H1 (cell line): ENCODE measurements around the gene JAKMIP2. TPM values are rescaled to one million over a fixed set of nuclear protein-coding genes. Genes with fewer than 3 reads are reported as not detected.
A peak's percentile ranks its signal among the peaks of the same experiment; 100 is the strongest.

Experiments
- CTCF ChIA-PET: fragments of 300-600 bp; sonication (Branson Sonifier 250); formaldehyde crosslinking; loops from one replicate; lab custom pipeline; 2021; ENCODE audit not compliant: partially characterized antibody; lab: Charles Lee
- POLR2A ChIA-PET: fragments of 300-600 bp; sonication (Branson Sonifier 250); formaldehyde crosslinking; loops from one replicate; lab custom pipeline; 2021; ENCODE audit warnings: inconsistent platforms; ENCODE audit not compliant: partially characterized antibody; lab: Charles Lee
- DNase-seq, 2 experiments: peaks; one replicate each; pipeline versions ENCODE4 v3.0.0 to v3.0.0-alpha.2; 2010 to 2022; ENCODE audit warnings: low spot score in 2 of 2, low read depth in 1 of 2, mixed read lengths in 1 of 2
- FAIRE-seq: peaks from 2 replicates; lab custom pipeline; 2011; peaks lifted over from hg19 to GRCh38; lab: Jason Lieb, UNC
- H2AFZ ChIP-seq: 2 replicates; pipeline ENCODE4 v1.8.1; 2012; ENCODE audit warnings: low read length, inconsistent platforms
- H2AK5ac ChIP-seq: 2 replicates; pipeline ENCODE4 v1.6.1; 2013; ENCODE audit warnings: low read depth, low read length
- H2BK120ac ChIP-seq: replicated peaks from 2 replicates; pipeline ENCODE3; 2013; ENCODE audit warnings: low read depth, low read length, inconsistent platforms
- H2BK12ac ChIP-seq: 2 replicates; pipeline ENCODE4 v1.6.1; 2013; ENCODE audit warnings: low read depth, low read length
- H2BK15ac ChIP-seq: 2 replicates; pipeline ENCODE4 v1.6.1; 2013; ENCODE audit warnings: low read length
- H2BK20ac ChIP-seq: 2 replicates; pipeline ENCODE4 v1.6.1; 2013; ENCODE audit warnings: low read length
- H2BK5ac ChIP-seq: 2 replicates; pipeline ENCODE4 v1.6.1; 2013; ENCODE audit warnings: low read depth, low read length
- H3K14ac ChIP-seq: 2 replicates; pipeline ENCODE4 v1.6.1; 2013; ENCODE audit warnings: inconsistent platforms; ENCODE audit not compliant: insufficient read length
- H3K18ac ChIP-seq: 2 replicates; pipeline ENCODE4 v1.6.1; 2013; ENCODE audit warnings: low read length; ENCODE audit errors: extremely low read depth
- H3K23ac ChIP-seq: 2 replicates; pipeline ENCODE4 v1.6.1; 2013; ENCODE audit warnings: inconsistent platforms; ENCODE audit not compliant: insufficient read length
- H3K23me2 ChIP-seq: 2 replicates; pipeline ENCODE4 v1.6.1; 2013; ENCODE audit warnings: low read depth, low read length
- H3K27ac ChIP-seq: 2 replicates; pipeline ENCODE4 v1.6.1; 2011; ENCODE audit warnings: low read depth, low read length, inconsistent platforms
- H3K27me3 ChIP-seq, 4 experiments: replicated peaks in 1 of 4; 1 replicate in 1 of 4; 2 replicates in 3 of 4; pipeline versions ENCODE4 v1.6.1 to v1.8.1; 2011 to 2013; ENCODE audit warnings: low read length in 3 of 4, mild to moderate bottlenecking in 3 of 4, inconsistent platforms in 2 of 4, mixed read lengths in 2 of 4, moderate library complexity in 1 of 4; ENCODE audit not compliant: control insufficient read depth in 3 of 4, insufficient read depth in 3 of 4; ENCODE audit errors: extremely low read depth in 1 of 4
- H3K36me3 ChIP-seq, 4 experiments: 2 replicates each; pipeline versions ENCODE4 v1.6.1 to v1.8.1; 2011 to 2013; ENCODE audit warnings: mild to moderate bottlenecking in 4 of 4, low read length in 3 of 4, moderate library complexity in 2 of 4, control low read depth in 1 of 4, inconsistent platforms in 1 of 4; ENCODE audit not compliant: insufficient read depth in 4 of 4, control insufficient read depth in 2 of 4
- H3K4ac ChIP-seq: replicated peaks from 2 replicates; pipeline ENCODE3; 2013; ENCODE audit warnings: low read length, low read depth, mixed read lengths, inconsistent platforms; ENCODE audit not compliant: insufficient read length
- H3K4me1 ChIP-seq, 4 experiments: replicated peaks in 1 of 4; 1 replicate in 1 of 4; 2 replicates in 3 of 4; pipeline versions ENCODE4 v1.6.1 to v1.8.1; 2011 to 2013; ENCODE audit warnings: low read length in 3 of 4, inconsistent platforms in 2 of 4, mixed read lengths in 1 of 4; ENCODE audit not compliant: insufficient read depth in 4 of 4, control insufficient read depth in 3 of 4
- H3K4me2 ChIP-seq, 2 experiments: 2 replicates each; pipeline versions ENCODE4 v1.6.1 to v1.8.1; 2011 to 2013; ENCODE audit warnings: low read depth in 2 of 2, low read length in 2 of 2, control low read depth in 1 of 2, inconsistent platforms in 1 of 2, mild to moderate bottlenecking in 1 of 2; ENCODE audit not compliant: insufficient read depth in 1 of 2
- H3K4me3 ChIP-seq, 4 experiments: fragments of 200-600, 300-600 bp in 1 of 4; sonication (generic), shearing (Covaris generic), sonication (Bioruptor Twin) in 1 of 4; 2 replicates each; pipeline versions ENCODE4 v1.5.1 to v1.8.1; 2011 to 2016; ENCODE audit warnings: low read length in 4 of 4, low read depth in 3 of 4, control low read depth in 2 of 4, inconsistent platforms in 2 of 4, mild to moderate bottlenecking in 2 of 4, mixed read lengths in 1 of 4, moderate library complexity in 1 of 4; ENCODE audit not compliant: insufficient read depth in 2 of 4; ENCODE audit errors: extremely low read depth in 1 of 4
- H3K56ac ChIP-seq: replicated peaks from 2 replicates; pipeline ENCODE3; 2013; ENCODE audit warnings: low read depth, mild to moderate bottlenecking, mixed read lengths, low read length, inconsistent platforms; ENCODE audit not compliant: insufficient read length
- H3K79me1 ChIP-seq: 2 replicates; pipeline ENCODE4 v1.6.1; 2013; ENCODE audit warnings: low read depth, low read length, control low read depth
- H3K79me2 ChIP-seq, 2 experiments: 2 replicates each; pipeline versions ENCODE4 v1.6.1 to v1.8.1; 2012 to 2013; ENCODE audit warnings: low read length in 2 of 2, mild to moderate bottlenecking in 2 of 2, inconsistent platforms in 1 of 2; ENCODE audit not compliant: insufficient read depth in 2 of 2, control insufficient read depth in 1 of 2
- H3K9ac ChIP-seq, 4 experiments: replicated peaks in 1 of 4; 1 replicate in 1 of 4; 2 replicates in 3 of 4; pipeline versions ENCODE4 v1.6.1 to v1.8.1; 2011 to 2013; ENCODE audit warnings: low read depth in 3 of 4, low read length in 3 of 4, control low read depth in 2 of 4, mild to moderate bottlenecking in 2 of 4, moderate library complexity in 2 of 4, inconsistent platforms in 1 of 4; ENCODE audit errors: extremely low read depth in 1 of 4
- H3K9me3 ChIP-seq, 2 experiments: 2 replicates each; pipeline versions ENCODE4 v1.6.1 to v1.8.1; 2012 to 2013; ENCODE audit warnings: mild to moderate bottlenecking in 2 of 2, moderate library complexity in 2 of 2, control low read depth in 1 of 2, inconsistent platforms in 1 of 2, low read depth in 1 of 2, low read length in 1 of 2, mixed read lengths in 1 of 2; ENCODE audit not compliant: insufficient read depth in 2 of 2
- H4K20me1 ChIP-seq, 2 experiments: replicated peaks in 1 of 2; 2 replicates each; pipeline versions ENCODE3 to v1.8.1; 2011 to 2013; ENCODE audit warnings: inconsistent platforms in 2 of 2, low read length in 2 of 2, mild to moderate bottlenecking in 1 of 2; ENCODE audit not compliant: insufficient read depth in 2 of 2, control insufficient read depth in 1 of 2
- H4K5ac ChIP-seq: 2 replicates; pipeline ENCODE4 v1.6.1; 2013; ENCODE audit warnings: low read length, low read depth, mixed read lengths, inconsistent platforms; ENCODE audit not compliant: insufficient read length
- H4K8ac ChIP-seq: 2 replicates; pipeline ENCODE4 v1.8.0; 2013; ENCODE audit warnings: mild to moderate bottlenecking, moderate library complexity, low read length, inconsistent platforms; ENCODE audit not compliant: insufficient read depth; ENCODE audit errors: extremely low read depth
- H4K91ac ChIP-seq: replicated peaks from 2 replicates; pipeline ENCODE3; 2013; ENCODE audit warnings: low read length, mixed read lengths, inconsistent platforms; ENCODE audit not compliant: insufficient read length
- BRCA1 ChIP-seq: IDR thresholded peaks from 2 replicates; pipeline ENCODE4 v1.6.1; 2012; ENCODE audit warnings: low read depth, low read length, improper control_type of control experiment
- CTBP2 ChIP-seq: IDR thresholded peaks from 2 replicates; pipeline ENCODE4 v1.7.0; 2011; ENCODE audit warnings: borderline replicate concordance, mild to moderate bottlenecking, moderate library complexity, mixed read lengths, low read length; ENCODE audit not compliant: insufficient read depth, insufficient read length
- RAD21 ChIP-seq, 2 experiments: IDR thresholded peaks in 1 of 2; conservative IDR thresholded peaks in 1 of 2; 2 replicates each; pipeline ENCODE4 v1.6.1; 2011; ENCODE audit warnings: low read depth in 2 of 2, low read length in 2 of 2, improper control_type of control experiment in 1 of 2, inconsistent platforms in 1 of 2, mild to moderate bottlenecking in 1 of 2, moderate library complexity in 1 of 2
- SIN3A ChIP-seq, 2 experiments: IDR thresholded peaks in 1 of 2; conservative IDR thresholded peaks in 1 of 2; 2 replicates each; pipeline ENCODE4 v1.6.1; 2011 to 2012; ENCODE audit warnings: low read length in 2 of 2, improper control_type of control experiment in 1 of 2, low read depth in 1 of 2, mild to moderate bottlenecking in 1 of 2
- YY1 ChIP-seq: IDR thresholded peaks from 2 replicates; pipeline ENCODE4 v1.6.1; 2011; ENCODE audit warnings: low read depth, mild to moderate bottlenecking, low read length
- WGBS, 2 experiments: shearing (Covaris generic) in 1 of 2; methylation state at CpG; one replicate each; pipeline versions ENCODE4 v1.1.6 to v1.1.7; 2013 to 2015; ENCODE audit warnings: low lambda C conversion rate in 2 of 2, mixed read lengths in 2 of 2, inconsistent platforms in 1 of 2, low coverage in 1 of 2, missing lambda C conversion rate in 1 of 2; ENCODE audit not compliant: insufficient replicate concordance in 2 of 2, insufficient coverage in 1 of 2, insufficient read length in 1 of 2; ENCODE audit errors: extremely low coverage in 1 of 2, missing lambda C conversion rate in 1 of 2; 5-methylcytosine and 5-hydroxymethylcytosine counted together
- polyA plus RNA-seq, 7 experiments: library from polyadenylated mRNA; depleted of rRNA in 3 of 7; stranded (reverse) in 5 of 7; unstranded in 2 of 7; fragments of >200 nt in 5 of 7; fragments of 200-250 nt in 2 of 7; gene quantifications; 1 replicate in 5 of 7; 2 replicates in 1 of 7; 4 replicates in 1 of 7; pipeline versions ENCODE4 v1.2.1 to v1.2.3, GENCODE V29; 2011 to 2013; ENCODE audit warnings: missing spikeins in 2 of 7, mixed read lengths in 2 of 7
- total RNA-seq: library from RNA; stranded (reverse); fragmentation: NEBNext Ultra II Directional; extraction: Animal tissue kit (Norgen Biotek cat#: 25700); gene quantifications from 2 replicates; pipeline ENCODE4 v1.2.1, GENCODE V29; 2021
- TF ChIP-seq, protein P1 (sequence below), 3 experiments: IDR thresholded peaks; 1 replicate in 2 of 3; 2 replicates in 1 of 3; pipeline versions ENCODE4 v1.5.1 to v1.6.1; 2011; ENCODE audit warnings: low read length in 3 of 3, mild to moderate bottlenecking in 3 of 3, inconsistent platforms in 2 of 3, low read depth in 1 of 3, moderate library complexity in 1 of 3; ENCODE audit not compliant: insufficient read depth in 1 of 3; ENCODE audit errors: control extremely low read depth in 1 of 3

Gene JAKMIP2
- total and polyA plus RNA-seq, 2 of the 8 experiments (the other 6 are each of a cell fraction or from before 2014, with no cell fraction given): 2.4 to 13.6 TPM

DNA sequence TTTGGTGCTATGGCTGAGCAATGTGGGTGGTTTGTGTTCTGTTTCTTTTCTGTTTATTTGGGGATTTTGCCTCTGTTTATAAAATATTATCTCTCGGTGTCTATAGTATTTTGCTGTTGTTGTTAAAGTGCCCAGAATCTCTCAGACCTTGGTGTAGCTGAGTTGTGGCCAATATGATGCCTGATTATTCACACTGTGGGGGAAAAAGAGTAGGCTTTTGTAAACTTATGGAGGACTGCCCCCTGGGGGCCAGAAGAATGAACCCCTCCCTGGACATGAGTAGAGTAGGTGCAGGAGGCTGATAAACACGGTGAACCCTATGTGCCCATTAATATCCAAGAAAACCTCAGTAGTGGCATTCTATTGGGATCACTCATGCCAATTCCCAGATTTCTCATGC lies 223.7 kb downstream of the JAKMIP2 start:
- Histone ChIP-seq H3K14ac (no peak overlapping the region), H2AFZ (no peak overlapping the region), H3K79me1 (no peaks in the 10 kb centered on the region), H3K4ac (no peak overlapping the region), H2BK12ac (no peak overlapping the region), H2BK20ac (0 out of 2 replicates have a peak overlapping the region, but pooled peaks have one; percentile 2), H4K20me1 (no peaks in the 10 kb centered on the region), H3K9me3 (no peaks in the 10 kb centered on the region), H4K5ac (peak overlapping the region; percentile 31), H2BK120ac (no peak overlapping the region), H2BK5ac (no peak overlapping the region), H3K56ac (no peak overlapping the region), H3K4me2 (peak overlapping the region; percentile 19 to 87; a peak in 3 of 4 replicates), H3K9ac (no peak overlapping the region), H3K79me2 (peaks cover 12 to 39% of the 10 kb centered on the region in 2 experiments; a peak in 3 of 4 replicates)
- FAIRE-seq: peak; percentile 86
- 46% methylated on average over 2 of the region's 2 CpGs; no CpG with 5 or more reads in 1 of the 2 experiments for WGBS, 2 experiments
- POLR2A ChIA-PET: interaction anchor here (0.6 to 6.6 kb wide), 10 partner anchors 9 to 166 kb away, joined by 3 to 47 read pairs (median 4); no protein-coding TSS in a partner anchor
- no peak for TF ChIP-seq BRCA1
- TF ChIP-seq CTBP2: no peak
- no peak for TF ChIP-seq YY1
- TF ChIP-seq SIN3A (conservative IDR thresholded peaks at IDR 0.05 in 1 of 2, IDR thresholded peaks at IDR 0.05 in 1 of 2; ENCODE audit: low read depth in 1 of 2, low read length in 2 of 2): peak in 1 of 2 experiments; percentile 58; a peak in 1 of 4 replicates
- TF ChIP-seq, protein P1, sequence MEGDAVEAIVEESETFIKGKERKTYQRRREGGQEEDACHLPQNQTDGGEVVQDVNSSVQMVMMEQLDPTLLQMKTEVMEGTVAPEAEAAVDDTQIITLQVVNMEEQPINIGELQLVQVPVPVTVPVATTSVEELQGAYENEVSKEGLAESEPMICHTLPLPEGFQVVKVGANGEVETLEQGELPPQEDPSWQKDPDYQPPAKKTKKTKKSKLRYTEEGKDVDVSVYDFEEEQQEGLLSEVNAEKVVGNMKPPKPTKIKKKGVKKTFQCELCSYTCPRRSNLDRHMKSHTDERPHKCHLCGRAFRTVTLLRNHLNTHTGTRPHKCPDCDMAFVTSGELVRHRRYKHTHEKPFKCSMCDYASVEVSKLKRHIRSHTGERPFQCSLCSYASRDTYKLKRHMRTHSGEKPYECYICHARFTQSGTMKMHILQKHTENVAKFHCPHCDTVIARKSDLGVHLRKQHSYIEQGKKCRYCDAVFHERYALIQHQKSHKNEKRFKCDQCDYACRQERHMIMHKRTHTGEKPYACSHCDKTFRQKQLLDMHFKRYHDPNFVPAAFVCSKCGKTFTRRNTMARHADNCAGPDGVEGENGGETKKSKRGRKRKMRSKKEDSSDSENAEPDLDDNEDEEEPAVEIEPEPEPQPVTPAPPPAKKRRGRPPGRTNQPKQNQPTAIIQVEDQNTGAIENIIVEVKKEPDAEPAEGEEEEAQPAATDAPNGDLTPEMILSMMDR (IDR thresholded peaks at IDR 0.05; ENCODE audit: control extremely low read depth in 1 of 3, insufficient read depth in 1 of 3, low read depth in 1 of 3, low read length in 3 of 3): peak; percentile 59 to 83 (median 70)
- TF ChIP-seq RAD21 (IDR thresholded peaks at IDR 0.05 in 1 of 2, conservative IDR thresholded peaks at IDR 0.05 in 1 of 2; ENCODE audit: low read depth in 2 of 2, low read length in 2 of 2): peak; percentile 86 to 91
- TF ChIP-seq, all 59 proteins: peak for 3
- H3K27ac ChIP-seq: no peak overlapping the region
- CTCF ChIA-PET: interaction anchor here (0.9 to 7.7 kb wide), 33 partner anchors 9 to 188 kb away, joined by 3 to 83 read pairs (median 8); no protein-coding TSS in a partner anchor
- DNase-seq: peak in 1 of 2 experiments; percentile 74
- no peak overlapping the region for H3K23ac ChIP-seq
- H4K91ac ChIP-seq: no peak overlapping the region
- H4K8ac ChIP-seq: no peak overlapping the region
- H3K18ac ChIP-seq: no peak overlapping the region; the same call in 1 of the 2 replicates
- H3K4me1 ChIP-seq: peaks cover 5 to 26% (median 15%) of the 10 kb centered on the region in 4 experiments; a peak in 6 of 7 replicates
- H3K23me2 ChIP-seq: peaks cover 6% of the 10 kb centered on the region; the same call in 1 of the 2 replicates
- H3K4me3 ChIP-seq: no peak overlapping the region
- no peaks in the 10 kb centered on the region for H3K27me3 ChIP-seq
- peaks cover under 1 to 14% (median 10%) of the 10 kb centered on the region in 4 experiments; a peak in 5 of 8 replicates for H3K36me3 ChIP-seq
- H2BK15ac ChIP-seq: no peak overlapping the region
- no peak overlapping the region for H2AK5ac ChIP-seq
